Uterus (tissue), 2 donors: ENCODE data around the gene LIF.

Source experiments
- CTCF ChIP-seq, 4 experiments: fragments of 200-600 bp in 2 of 4; fragments of 450-650 bp in 2 of 4; sonication (generic) in 2 of 4; IDR thresholded peaks; one replicate each; pipeline ENCODE4 v1.5.1; 2016 to 2019; ENCODE audit warnings: antibody characterized with exemption in 4 of 4, mild to moderate bottlenecking in 2 of 4, moderate library complexity in 1 of 4
- POLR2A ChIP-seq, 2 donors: fragments of 450-650 bp; IDR thresholded peaks; one replicate each; pipeline ENCODE4 v1.6.1; 2016; ENCODE audit warnings: antibody characterized with exemption in 2 of 2, mild to moderate bottlenecking in 1 of 2, moderate library complexity in 1 of 2

DNA sequence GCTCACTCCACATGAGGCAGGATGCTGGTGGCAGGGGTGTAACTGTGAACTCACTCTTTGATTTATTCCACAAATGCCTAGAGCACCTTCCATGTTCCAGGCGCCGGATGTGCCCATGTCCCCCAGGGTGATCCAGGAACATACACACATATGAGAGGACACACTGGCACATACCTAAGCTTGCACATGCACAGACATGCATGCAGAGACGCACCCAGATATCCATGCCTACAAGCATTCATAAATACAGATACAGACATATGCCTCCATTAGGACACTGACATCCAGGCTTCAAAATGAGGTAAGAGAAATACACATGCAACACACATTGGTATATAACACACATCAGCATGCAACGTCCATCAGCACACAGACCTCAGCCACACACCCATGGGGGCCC is 15.6 kb upstream of the LIF start:
- TF ChIP-seq CTCF (IDR thresholded peaks at IDR 0.05) (no peak), POLR2A (IDR thresholded peaks at IDR 0.05) (no peak)
